Skeletal muscle cell (primary cell): Measurements from ENCODE around the gene CAPN13.

Experiments
- DNase-seq: peaks from one replicate; pipeline ENCODE4 v3.0.0-alpha.2; 2010; ENCODE audit warnings: low read depth
- H3K4me3 ChIP-seq: 2 replicates; pipeline ENCODE4 v1.5.1; 2011; ENCODE audit warnings: low read depth, mild to moderate bottlenecking, control low read depth, low read length, moderate library complexity

CAPN13 gene

GRCh38 chr2:30807249-30807648, at the start of gene CAPN13:
Gene CAPN13 (minus strand): TSS chr2:30807446. CDS start chr2:30787325, 20,121 bp downstream.
- no peak within 1 kb of the TSS for H3K4me3 ChIP-seq
- DNase-seq, result no peak

GRCh38 chr2:30847841-30848240, 40.6 kb upstream of the CAPN13 start:
- no peak for DNase-seq

GRCh38 chr2:30847329-30847728, 40.1 kb upstream of the CAPN13 start:
- H3K4me3 ChIP-seq, result no peak overlapping the region
- DNase-seq, result no peak

More at GRCh38 chr2:30847841-30848240, 40.6 kb upstream of the CAPN13 start:
- H3K4me3 ChIP-seq, result no peak overlapping the region

DNA sequence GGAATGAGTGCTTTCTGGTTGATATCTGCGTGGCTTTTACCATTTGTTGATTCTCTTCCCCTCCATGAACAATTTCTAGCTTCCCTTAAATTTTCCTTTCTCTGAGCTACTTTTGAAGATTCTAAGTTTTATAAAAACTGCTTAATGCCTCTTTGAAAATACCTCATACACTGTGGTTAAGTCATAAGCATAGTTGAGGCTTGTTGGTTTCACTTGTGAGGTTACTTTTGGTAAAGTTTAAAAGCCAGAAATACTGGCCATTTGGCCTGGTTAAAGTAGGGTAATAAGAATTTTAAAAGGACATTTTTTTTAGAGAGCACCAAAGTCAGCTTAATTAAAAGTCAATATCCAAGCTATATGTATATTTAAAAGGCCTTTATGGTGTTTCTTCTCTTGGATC, 21.3 kb upstream of the CAPN13 start:
- no peak for DNase-seq
- H3K4me3 ChIP-seq, result no peak overlapping the region

- H3K4me3 ChIP-seq, result no peak overlapping the region
- no peak for DNase-seq
Observed at GRCh38 chr2:30826916-30827315, 19.7 kb upstream of the CAPN13 start.

DNA sequence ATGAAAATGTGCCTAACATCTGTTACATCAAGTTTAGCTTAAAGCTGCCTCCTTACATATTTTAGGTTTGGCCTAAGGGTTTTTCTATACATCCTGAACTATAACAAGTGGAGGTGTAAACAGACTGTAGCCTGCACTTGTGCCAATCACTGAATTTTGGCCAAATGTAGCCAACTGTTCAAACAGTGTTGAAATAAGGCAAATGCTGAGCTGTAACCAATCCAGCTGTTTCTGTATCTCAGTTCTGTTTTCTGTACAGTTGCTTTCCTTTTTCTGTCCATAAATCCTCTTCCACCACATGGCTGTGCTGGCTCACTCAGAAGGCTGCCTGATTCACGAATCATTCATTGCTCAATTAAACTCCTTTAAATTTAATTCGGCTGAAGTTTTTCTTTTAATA, 19.2 kb upstream of the CAPN13 start:
- H3K4me3 ChIP-seq, result no peak overlapping the region
- no peak for DNase-seq

DNA sequence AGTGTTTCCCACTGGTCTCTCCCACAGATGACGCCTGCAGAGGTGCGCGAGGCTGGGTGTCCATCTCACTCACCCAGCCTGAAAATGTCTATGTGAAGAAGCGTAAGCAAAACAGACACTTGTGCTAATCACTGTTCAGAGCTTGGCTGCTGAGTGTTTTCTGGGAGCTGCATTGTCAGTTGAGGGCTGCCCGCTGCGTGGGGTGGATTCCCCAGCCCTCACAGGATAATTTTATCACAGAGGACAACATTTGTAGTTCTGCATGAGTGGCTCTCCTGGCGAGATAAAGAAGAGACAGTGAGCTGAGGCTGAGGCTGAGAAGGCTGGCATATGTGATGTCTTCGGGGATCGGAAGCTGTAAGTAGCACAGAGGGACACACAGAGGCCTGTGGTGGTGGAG, 16.2 kb upstream of the CAPN13 start:
- no peak overlapping the region for H3K4me3 ChIP-seq
- DNase-seq, result no peak

GRCh38 chr2:30821960-30822359, 14.7 kb upstream of the CAPN13 start:
- no peak for DNase-seq

GRCh38 chr2:30820381-30821055, 13.3 kb upstream of the CAPN13 start:
- H3K4me3 ChIP-seq, result no peak overlapping the region
- no peak for DNase-seq

More at GRCh38 chr2:30821960-30822359, 14.7 kb upstream of the CAPN13 start:
- no peak overlapping the region for H3K4me3 ChIP-seq

DNA sequence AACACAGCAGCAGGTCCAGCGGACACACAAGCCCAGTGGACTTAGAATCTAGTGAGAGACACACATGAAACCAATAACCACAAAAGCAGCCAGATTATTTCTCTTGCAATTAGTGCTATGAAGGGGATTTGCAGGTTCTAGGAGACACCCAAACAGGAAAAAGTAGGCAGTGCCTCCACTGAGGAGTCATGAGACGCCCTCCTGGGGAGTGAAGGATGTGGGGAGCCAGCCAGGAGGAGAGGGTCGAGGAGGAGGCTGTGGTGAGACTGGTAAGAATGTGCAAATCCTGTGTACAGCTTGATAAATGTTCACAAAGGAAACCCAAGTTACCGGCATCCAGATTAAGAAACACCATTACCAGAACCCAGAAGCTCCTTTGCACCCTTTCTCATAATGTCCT, 2.7 kb upstream of the CAPN13 start:
- no peak overlapping the region for H3K4me3 ChIP-seq
- DNase-seq, result no peak

- DNase-seq, result no peak
- no peak overlapping the region for H3K4me3 ChIP-seq
Observed at GRCh38 chr2:30808695-30809094, 1.4 kb upstream of the CAPN13 start.

DNA sequence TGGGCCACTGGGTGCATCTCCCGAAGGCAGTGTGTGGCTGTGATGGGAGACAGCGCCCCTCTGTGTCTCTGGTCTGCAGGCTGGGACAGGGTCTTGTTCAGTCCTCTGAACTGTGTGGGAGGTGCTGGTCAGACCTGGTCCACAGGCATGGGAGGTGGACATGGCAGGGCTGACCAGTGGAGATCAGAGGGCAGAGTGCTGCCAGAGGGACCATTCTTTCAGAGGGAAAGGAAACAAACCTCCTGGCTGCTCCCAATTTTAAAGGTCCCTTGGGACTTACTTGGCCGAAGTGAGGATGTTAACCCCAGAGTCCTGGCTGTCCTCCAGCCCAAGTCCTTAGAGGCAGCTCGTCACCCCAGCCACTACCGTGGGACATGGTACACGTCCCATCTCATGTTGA, 4.0 kb downstream of the CAPN13 start:
- H3K4me3 ChIP-seq, result no peak overlapping the region
- DNase-seq, result no peak

DNA sequence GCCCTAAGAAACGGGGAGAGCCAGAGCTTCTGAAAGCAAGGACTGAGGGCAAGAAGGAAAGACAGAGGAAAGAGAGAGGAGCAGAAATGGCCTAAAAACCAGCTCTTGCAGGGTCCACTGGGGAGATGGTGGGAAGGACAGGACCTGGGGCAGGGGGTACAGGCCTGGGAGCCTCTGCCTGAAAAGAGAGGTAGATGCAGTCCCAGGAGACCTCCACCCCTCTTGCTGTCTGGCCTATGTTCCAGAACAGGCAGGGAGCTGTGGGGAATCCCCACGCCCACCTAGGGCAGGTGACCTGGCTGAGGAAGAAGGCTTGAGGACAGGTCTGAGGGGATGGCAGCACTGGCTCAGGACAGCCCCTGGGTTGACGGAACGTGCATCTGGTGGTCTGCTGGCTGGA, 4.6 kb downstream of the CAPN13 start:
- DNase-seq, result no peak
- H3K4me3 ChIP-seq, result no peak overlapping the region

DNA sequence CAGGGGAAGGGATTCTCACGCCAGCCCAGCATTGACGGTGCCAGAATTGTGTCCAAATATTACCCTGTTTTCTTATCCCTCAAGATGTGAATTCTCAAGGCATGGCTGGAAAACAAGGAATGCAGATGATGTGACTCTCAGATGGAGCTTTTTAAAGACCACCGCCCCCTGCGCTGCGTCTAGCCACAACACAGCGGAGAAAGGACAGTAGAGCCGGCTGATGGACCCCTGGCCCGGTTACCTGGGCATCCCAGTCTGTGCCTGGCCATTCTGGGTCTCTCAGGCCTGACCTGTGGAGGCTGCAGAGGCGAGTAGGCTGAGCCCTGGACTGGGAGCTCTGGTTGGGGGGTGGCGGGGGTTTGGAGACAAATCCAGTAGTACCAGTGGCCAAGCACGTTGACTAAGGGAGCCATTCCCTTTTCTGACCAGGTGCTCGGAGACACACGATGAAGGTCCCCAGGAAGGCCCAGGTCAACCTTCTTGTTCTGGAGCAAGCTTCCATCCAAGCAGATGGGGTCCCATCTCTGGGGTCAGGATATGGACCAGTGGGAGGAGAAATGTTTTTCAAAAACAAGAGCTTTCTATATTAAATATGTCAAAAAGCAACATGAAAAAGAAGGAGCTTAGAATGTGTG, 5.3 kb downstream of the CAPN13 start:
- DNase-seq, result no peak
- H3K4me3 ChIP-seq, result no peak overlapping the region

DNA sequence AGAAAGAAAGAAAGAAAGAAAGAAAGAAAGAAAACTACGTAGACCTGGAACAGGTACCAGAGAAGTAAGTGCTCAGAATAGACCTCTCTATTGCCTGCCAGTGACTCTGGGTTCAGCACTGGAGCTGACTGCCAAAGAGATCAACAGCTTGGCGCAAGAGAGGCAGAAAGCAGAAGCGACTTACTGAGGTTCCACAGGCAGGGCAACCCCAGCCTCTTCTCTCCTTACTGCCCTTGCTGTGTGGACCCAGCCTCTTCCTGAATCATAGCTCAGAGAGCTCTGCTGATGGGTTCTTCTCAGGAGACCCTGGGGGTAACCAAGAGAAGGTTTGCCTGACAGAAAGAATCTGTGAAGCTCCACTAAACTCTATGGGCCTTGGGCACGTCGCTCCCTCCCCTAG, 7.1 kb downstream of the CAPN13 start:
- DNase-seq, result no peak

GRCh38 chr2:30799366-30799765, 7.9 kb downstream of the CAPN13 start:
- no peak for DNase-seq
- no peak overlapping the region for H3K4me3 ChIP-seq

More for the DNA sequence above, 7.1 kb downstream of the CAPN13 start:
- no peak overlapping the region for H3K4me3 ChIP-seq

GRCh38 chr2:30798536-30798991, 8.7 kb downstream of the CAPN13 start:
- no peak for DNase-seq
- no peak overlapping the region for H3K4me3 ChIP-seq

DNA sequence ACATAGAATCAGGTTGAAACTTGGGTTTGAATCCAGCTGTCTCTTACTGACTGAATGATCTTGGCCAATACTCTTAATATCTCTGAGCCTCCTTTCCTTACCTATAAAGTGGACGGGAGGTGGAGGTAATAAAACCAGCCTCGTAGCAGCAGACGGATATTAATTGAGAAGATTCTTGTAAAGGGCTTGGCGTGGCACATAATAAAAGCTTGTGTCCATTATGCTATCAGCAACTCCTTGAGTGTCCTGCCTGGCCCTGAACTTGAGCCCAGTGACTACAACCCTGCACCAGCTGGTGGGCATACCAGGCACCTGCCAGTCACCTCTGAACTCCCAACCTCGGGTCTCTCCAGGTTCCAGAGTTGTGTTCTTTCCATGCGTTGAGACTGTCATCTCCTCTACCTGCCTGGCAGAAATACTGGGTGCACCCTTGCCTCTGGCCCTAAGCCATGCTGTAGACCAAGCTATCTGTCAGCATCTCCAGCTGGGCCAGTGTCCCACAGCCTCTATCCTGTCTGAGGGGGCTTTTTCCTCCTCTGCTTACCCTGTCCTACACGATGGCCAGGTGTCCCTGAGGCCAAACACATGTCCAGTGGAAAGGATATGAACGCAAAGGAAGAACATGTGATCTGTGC, 9.7 kb downstream of the CAPN13 start:
- no peak for DNase-seq
- no peak overlapping the region for H3K4me3 ChIP-seq

DNA sequence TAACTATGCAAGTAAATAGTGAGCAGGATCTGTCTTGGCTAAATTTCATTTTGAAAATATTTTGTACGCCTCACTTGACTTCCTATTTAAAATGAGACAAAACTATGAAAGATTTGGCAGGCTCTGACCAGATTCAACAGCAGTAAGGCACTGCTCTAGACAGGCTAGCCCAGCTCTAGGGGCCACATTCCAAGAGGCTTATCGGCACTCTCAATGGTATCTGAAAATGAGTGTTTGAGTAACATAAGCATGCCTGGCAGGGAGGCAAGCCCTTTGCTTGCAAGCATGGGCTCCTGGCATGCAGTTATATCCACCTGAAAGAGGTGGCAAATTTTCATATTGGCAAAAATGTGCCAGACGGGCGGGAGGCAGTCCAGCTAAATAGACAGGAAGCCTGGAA, 10.5 kb downstream of the CAPN13 start:
- H3K4me3 ChIP-seq, result no peak overlapping the region
- no peak for DNase-seq

DNA sequence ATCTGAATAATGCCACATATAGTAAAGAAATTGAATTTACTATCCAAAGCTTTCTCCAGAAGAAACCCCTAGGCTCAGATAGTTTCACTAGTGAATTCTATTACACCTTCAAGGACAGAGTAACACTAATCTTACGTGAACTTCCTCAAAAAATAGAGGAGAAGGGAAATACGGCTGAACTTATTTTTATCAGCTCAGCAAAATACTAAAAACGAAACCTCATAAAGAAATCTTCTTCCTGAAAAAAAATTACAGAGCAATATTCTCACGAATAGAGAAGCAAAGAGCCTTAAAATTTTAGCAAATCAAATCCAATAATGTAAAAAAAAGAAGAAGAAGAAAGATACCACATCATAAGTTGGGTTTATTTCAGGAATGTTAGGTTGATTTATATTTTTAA, 14.7 kb downstream of the CAPN13 start:
- DNase-seq, result no peak
- H3K4me3 ChIP-seq, result no peak overlapping the region

DNA sequence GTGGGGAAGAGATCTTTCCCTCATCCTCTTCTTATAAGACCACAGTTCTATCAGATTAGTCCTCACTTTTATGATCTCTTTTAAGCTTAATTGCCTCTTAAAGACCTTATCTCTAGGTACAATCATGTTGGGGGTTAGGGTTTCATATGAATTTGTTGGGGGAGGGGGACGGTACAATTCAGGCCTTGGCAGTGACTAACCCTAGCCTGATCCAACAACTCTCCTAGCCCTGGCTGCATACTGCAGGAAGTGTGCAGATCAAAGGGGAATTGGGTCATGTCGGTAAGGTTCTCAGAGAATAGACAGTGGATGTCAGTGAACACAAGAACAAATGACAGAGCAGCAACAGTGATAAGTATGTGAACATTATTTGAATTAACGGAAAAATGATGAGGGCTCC, 16.4 kb downstream of the CAPN13 start:
- H3K4me3 ChIP-seq, result no peak overlapping the region
- no peak for DNase-seq
